ENCODE data around the gene MTMR4. TPM values are rescaled to one million over a fixed set of nuclear protein-coding genes. Genes with fewer than 3 reads are reported as not detected.

The MTMR4 gene
- polyA plus RNA-seq, 1 donor from 2014 or later, result 124 TPM

DNA sequence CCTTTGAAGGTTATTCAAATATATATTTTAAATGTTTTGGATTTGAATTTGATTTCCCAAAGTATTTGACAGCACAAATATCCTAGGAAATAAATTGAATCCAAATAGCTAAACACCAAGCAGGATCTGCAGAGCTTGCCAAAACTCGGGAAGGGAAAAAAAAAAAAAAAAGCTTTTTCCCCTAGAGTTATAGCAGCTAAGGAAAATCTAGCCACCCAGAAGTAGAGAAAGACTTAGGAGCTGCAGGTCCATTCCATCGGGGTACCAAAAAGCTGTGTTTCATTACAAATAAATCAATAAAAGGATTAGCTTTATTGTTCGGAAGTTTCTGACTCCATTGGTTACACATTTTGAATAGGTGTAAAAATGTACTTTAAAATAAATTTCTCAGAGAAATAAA is 45.5 kb downstream of the MTMR4 start:
- Histone ChIP-seq H2AFZ (ENCODE audit: low read depth, low read length) (no peak overlapping the region), H3K79me2 (replicated peaks; ENCODE audit: insufficient read depth, low read length) (no peaks in the 10 kb centered on the region), H3K27ac (ENCODE audit: low read length) (no peak overlapping the region), H3K9me3 (ENCODE audit: low read length) (no peaks in the 10 kb centered on the region), H3K27me3 (ENCODE audit: insufficient read depth, low read depth, low read length) (no peaks in the 10 kb centered on the region), H3K4me2 (ENCODE audit: low read length) (no peak overlapping the region), H3K9me2 (ENCODE audit: insufficient read depth, low read length) (no peaks in the 10 kb centered on the region), H3K4me3 (ENCODE audit: low read length) (no peak overlapping the region), H4K20me1 (ENCODE audit: insufficient read depth) (no peaks in the 10 kb centered on the region), H3K36me3 (ENCODE audit: insufficient read depth, low read length) (no peaks in the 10 kb centered on the region), H3F3A (ENCODE audit: insufficient read depth, low read length, poor library complexity, severe bottlenecking) (no peaks in the 10 kb centered on the region), H3K9ac (ENCODE audit: low read length) (no peak overlapping the region)
- TF ChIP-seq EZH2 (IDR thresholded peaks at IDR 0.05; ENCODE audit: borderline replicate concordance, insufficient read depth, low read length, poor library complexity, severe bottlenecking), result no peak
- no peak for TF ChIP-seq EP300 (conservative IDR thresholded peaks at IDR 0.05; ENCODE audit: poor library complexity, severe bottlenecking)
- TF ChIP-seq SMC3 (conservative IDR thresholded peaks at IDR 0.05; ENCODE audit: poor library complexity), result no peak
- TF ChIP-seq, protein P1, sequence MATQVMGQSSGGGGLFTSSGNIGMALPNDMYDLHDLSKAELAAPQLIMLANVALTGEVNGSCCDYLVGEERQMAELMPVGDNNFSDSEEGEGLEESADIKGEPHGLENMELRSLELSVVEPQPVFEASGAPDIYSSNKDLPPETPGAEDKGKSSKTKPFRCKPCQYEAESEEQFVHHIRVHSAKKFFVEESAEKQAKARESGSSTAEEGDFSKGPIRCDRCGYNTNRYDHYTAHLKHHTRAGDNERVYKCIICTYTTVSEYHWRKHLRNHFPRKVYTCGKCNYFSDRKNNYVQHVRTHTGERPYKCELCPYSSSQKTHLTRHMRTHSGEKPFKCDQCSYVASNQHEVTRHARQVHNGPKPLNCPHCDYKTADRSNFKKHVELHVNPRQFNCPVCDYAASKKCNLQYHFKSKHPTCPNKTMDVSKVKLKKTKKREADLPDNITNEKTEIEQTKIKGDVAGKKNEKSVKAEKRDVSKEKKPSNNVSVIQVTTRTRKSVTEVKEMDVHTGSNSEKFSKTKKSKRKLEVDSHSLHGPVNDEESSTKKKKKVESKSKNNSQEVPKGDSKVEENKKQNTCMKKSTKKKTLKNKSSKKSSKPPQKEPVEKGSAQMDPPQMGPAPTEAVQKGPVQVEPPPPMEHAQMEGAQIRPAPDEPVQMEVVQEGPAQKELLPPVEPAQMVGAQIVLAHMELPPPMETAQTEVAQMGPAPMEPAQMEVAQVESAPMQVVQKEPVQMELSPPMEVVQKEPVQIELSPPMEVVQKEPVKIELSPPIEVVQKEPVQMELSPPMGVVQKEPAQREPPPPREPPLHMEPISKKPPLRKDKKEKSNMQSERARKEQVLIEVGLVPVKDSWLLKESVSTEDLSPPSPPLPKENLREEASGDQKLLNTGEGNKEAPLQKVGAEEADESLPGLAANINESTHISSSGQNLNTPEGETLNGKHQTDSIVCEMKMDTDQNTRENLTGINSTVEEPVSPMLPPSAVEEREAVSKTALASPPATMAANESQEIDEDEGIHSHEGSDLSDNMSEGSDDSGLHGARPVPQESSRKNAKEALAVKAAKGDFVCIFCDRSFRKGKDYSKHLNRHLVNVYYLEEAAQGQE (IDR thresholded peaks at IDR 0.05; ENCODE audit: borderline replicate concordance), result no peak
- no peak for TF ChIP-seq POLR2AphosphoS5 (IDR thresholded peaks at IDR 0.05)
- TF ChIP-seq RAD21 (conservative IDR thresholded peaks at IDR 0.05), result no peak
- TF ChIP-seq, protein P2, sequence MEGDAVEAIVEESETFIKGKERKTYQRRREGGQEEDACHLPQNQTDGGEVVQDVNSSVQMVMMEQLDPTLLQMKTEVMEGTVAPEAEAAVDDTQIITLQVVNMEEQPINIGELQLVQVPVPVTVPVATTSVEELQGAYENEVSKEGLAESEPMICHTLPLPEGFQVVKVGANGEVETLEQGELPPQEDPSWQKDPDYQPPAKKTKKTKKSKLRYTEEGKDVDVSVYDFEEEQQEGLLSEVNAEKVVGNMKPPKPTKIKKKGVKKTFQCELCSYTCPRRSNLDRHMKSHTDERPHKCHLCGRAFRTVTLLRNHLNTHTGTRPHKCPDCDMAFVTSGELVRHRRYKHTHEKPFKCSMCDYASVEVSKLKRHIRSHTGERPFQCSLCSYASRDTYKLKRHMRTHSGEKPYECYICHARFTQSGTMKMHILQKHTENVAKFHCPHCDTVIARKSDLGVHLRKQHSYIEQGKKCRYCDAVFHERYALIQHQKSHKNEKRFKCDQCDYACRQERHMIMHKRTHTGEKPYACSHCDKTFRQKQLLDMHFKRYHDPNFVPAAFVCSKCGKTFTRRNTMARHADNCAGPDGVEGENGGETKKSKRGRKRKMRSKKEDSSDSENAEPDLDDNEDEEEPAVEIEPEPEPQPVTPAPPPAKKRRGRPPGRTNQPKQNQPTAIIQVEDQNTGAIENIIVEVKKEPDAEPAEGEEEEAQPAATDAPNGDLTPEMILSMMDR (IDR thresholded peaks at IDR 0.05; ENCODE audit: poor library complexity, severe bottlenecking), result no peak
- no peak for TF ChIP-seq TAF1 (IDR thresholded peaks at IDR 0.05; ENCODE audit: low read depth)
- no peak for TF ChIP-seq MXI1 (conservative IDR thresholded peaks at IDR 0.05; ENCODE audit: poor library complexity, severe bottlenecking)

DNA sequence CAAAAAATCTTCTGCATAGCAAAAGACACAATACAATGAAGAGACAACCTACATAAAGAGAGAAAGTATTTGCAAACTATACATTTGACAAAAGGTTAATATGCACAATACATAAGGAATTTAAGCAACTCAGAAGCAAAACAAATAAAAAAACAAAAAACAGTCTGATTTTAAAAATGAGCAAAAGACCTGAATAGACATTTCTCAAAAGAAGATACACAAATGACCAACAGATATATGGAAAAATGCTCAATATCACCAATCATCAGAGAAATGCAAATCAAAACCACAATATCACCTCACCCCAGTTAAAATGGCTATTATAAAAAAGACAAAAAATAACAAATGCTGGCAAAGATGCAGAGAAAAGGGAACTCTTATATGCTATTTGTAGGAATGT is 58.9 kb downstream of the MTMR4 start:
- Histone ChIP-seq H3K9me2 (ENCODE audit: insufficient read depth, low read length) (no peaks in the 10 kb centered on the region), H3K79me2 (replicated peaks; ENCODE audit: insufficient read depth, low read length) (no peaks in the 10 kb centered on the region), H3K36me3 (ENCODE audit: insufficient read depth, low read length) (no peaks in the 10 kb centered on the region), H4K20me1 (ENCODE audit: insufficient read depth) (no peaks in the 10 kb centered on the region), H2AFZ (ENCODE audit: low read depth, low read length) (no peak overlapping the region), H3K4me3 (ENCODE audit: low read length) (no peak overlapping the region), H3K4me2 (ENCODE audit: low read length) (no peak overlapping the region), H3K27me3 (ENCODE audit: insufficient read depth, low read depth, low read length) (no peaks in the 10 kb centered on the region), H3K9ac (ENCODE audit: low read length) (no peak overlapping the region), H3K9me3 (ENCODE audit: low read length) (no peaks in the 10 kb centered on the region), H3F3A (ENCODE audit: insufficient read depth, low read length, poor library complexity, severe bottlenecking) (no peaks in the 10 kb centered on the region), H3K27ac (ENCODE audit: low read length) (no peak overlapping the region)
- TF ChIP-seq RAD21 (conservative IDR thresholded peaks at IDR 0.05) (no peak), POLR2AphosphoS5 (IDR thresholded peaks at IDR 0.05) (no peak), TAF1 (IDR thresholded peaks at IDR 0.05; ENCODE audit: low read depth) (no peak)
- TF ChIP-seq, protein P1 (IDR thresholded peaks at IDR 0.05; ENCODE audit: borderline replicate concordance), result no peak

Data from neural cell (in vitro differentiated cells).